Endothelial cell (in vitro differentiated cells): ENCODE measurements around the gene GPNMB. TPM values are rescaled to one million over a fixed set of nuclear protein-coding genes. Genes with fewer than 3 reads are reported as not detected.

Source experiments
- DNase-seq: peaks from one replicate; pipeline ENCODE4 v3.0.0; 2021; ENCODE audit warnings: low spot score
- H3K27ac Mint-ChIP-seq: one replicate; pipeline ENCODE4 v1.8.0; 2021; ENCODE audit warnings: mixed read lengths, inconsistent platforms; ENCODE audit not compliant: unreplicated experiment
- H3K27me3 Mint-ChIP-seq: one replicate; pipeline ENCODE4 v1.8.0; 2021; ENCODE audit warnings: mild to moderate bottlenecking, moderate library complexity, mixed read lengths, inconsistent platforms; ENCODE audit not compliant: unreplicated experiment
- H3K36me3 Mint-ChIP-seq: one replicate; pipeline ENCODE4 v1.8.0; 2021; ENCODE audit warnings: mild to moderate bottlenecking, low read depth, mixed read lengths, inconsistent platforms; ENCODE audit not compliant: unreplicated experiment
- H3K4me1 Mint-ChIP-seq: one replicate; pipeline ENCODE4 v1.8.0; 2021; ENCODE audit warnings: mild to moderate bottlenecking, mixed read lengths, inconsistent platforms; ENCODE audit not compliant: unreplicated experiment
- H3K4me3 Mint-ChIP-seq: one replicate; pipeline ENCODE4 v1.8.0; 2021; ENCODE audit warnings: mild to moderate bottlenecking, mixed read lengths, inconsistent platforms; ENCODE audit not compliant: unreplicated experiment
- H3K9me3 Mint-ChIP-seq: one replicate; pipeline ENCODE4 v1.8.0; 2021; ENCODE audit warnings: mixed read lengths, inconsistent platforms; ENCODE audit not compliant: unreplicated experiment
- CTCF ChIP-seq: fragments of 200-600 bp; sonication (generic); IDR thresholded peaks from one replicate; pipeline ENCODE4 v1.5.0; 2021; ENCODE audit warnings: antibody characterized with exemption; ENCODE audit not compliant: unreplicated experiment
- total RNA-seq: library from RNA; stranded (reverse); fragmentation: NEBNext Ultra II Directional; extraction: Animal tissue kit (Norgen Biotek cat#: 25700); gene quantifications from one replicate; pipeline ENCODE4 v1.2.1, GENCODE V29; 2021; ENCODE audit not compliant: unreplicated experiment

The GPNMB gene
- total RNA-seq, 1 donor from 2014 or later: 0.49 TPM

- Mint-ChIP-seq H3K9me3 (no peaks in the 10 kb centered on the region), H3K4me1 (peaks cover 4% of the 10 kb centered on the region), H3K27me3 (no peaks in the 10 kb centered on the region), H3K36me3 (peaks cover 6% of the 10 kb centered on the region), H3K4me3 (peak overlapping the region; percentile 60), H3K27ac (peak overlapping the region; percentile 71)
- TF ChIP-seq CTCF: no peak
- DNase-seq: peak; percentile 38
Observed at GRCh38 chr7:23205909-23206767, 40.4 kb upstream of the GPNMB start.

- Mint-ChIP-seq H3K9me3 (no peaks in the 10 kb centered on the region), H3K27me3 (no peaks in the 10 kb centered on the region), H3K36me3 (peaks cover 4% of the 10 kb centered on the region), H3K27ac (no peak overlapping the region), H3K4me1 (peaks cover 4% of the 10 kb centered on the region), H3K4me3 (no peak overlapping the region)
- DNase-seq: no peak
- no peak for TF ChIP-seq CTCF
Observed at GRCh38 chr7:23207021-23207420, 39.6 kb upstream of the GPNMB start.

DNA sequence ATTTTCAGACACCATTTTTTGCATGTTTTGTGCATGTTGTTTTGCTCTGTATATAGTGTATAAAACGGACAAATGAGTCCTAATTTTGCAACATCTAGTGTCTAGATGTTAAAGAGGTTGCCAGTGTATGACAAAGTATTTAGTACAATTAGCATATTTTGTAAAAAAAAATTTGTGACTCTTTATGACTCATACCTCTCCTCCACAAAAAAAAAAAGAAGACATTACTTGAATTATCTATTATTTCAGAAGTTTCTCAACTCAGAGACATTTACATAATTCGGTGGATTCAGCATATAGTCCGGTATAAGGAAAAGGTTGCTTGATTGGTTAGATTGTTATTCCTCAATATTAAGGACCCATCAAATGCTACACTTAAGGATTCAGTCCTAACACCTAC lies 38.7 kb upstream of the GPNMB start:
- no peak for DNase-seq
- Mint-ChIP-seq H3K36me3 (peaks cover 4% of the 10 kb centered on the region), H3K9me3 (no peaks in the 10 kb centered on the region), H3K4me1 (peaks cover 4% of the 10 kb centered on the region), H3K27ac (no peak overlapping the region), H3K27me3 (no peaks in the 10 kb centered on the region), H3K4me3 (no peak overlapping the region)
- TF ChIP-seq CTCF: no peak

- DNase-seq: no peak
- Mint-ChIP-seq H3K36me3 (peaks cover 4% of the 10 kb centered on the region), H3K4me1 (peaks cover 4% of the 10 kb centered on the region), H3K9me3 (no peaks in the 10 kb centered on the region), H3K27ac (no peak overlapping the region), H3K27me3 (no peaks in the 10 kb centered on the region), H3K4me3 (no peak overlapping the region)
- no peak for TF ChIP-seq CTCF
Observed at GRCh38 chr7:23208316-23208715, 38.3 kb upstream of the GPNMB start.

- no peaks in the 10 kb centered on the region for H3K27me3 Mint-ChIP-seq
- H3K4me1 Mint-ChIP-seq: peaks cover 2% of the 10 kb centered on the region
- H3K4me3 Mint-ChIP-seq: no peak overlapping the region
- no peaks in the 10 kb centered on the region for H3K9me3 Mint-ChIP-seq
- peaks cover 1% of the 10 kb centered on the region for H3K36me3 Mint-ChIP-seq
- peak overlapping the region; percentile 41 for H3K27ac Mint-ChIP-seq
- no peak for TF ChIP-seq CTCF
- no peak for DNase-seq
Observed at GRCh38 chr7:23210506-23210905, 36.1 kb upstream of the GPNMB start.
